HG02759 (cell line): ENCODE results near the gene KIF26A.

ENCODE experiments used
- ATAC-seq: cut with Tn5 transposase; IDR thresholded peaks from one replicate; pipeline ENCODE4 v1.9.1; 2021; ENCODE audit warnings: mild to moderate bottlenecking, moderate library complexity; ENCODE audit not compliant: unreplicated experiment

The KIF26A gene

GRCh38 chr14:104155513-104155912 is 17.1 kb downstream of the KIF26A start:
- no peak for ATAC-seq

- ATAC-seq = no peak
Observed at GRCh38 chr14:104156142-104156541, 17.8 kb downstream of the KIF26A start.

- ATAC-seq = no peak
Observed at GRCh38 chr14:104157016-104157928, 18.9 kb downstream of the KIF26A start.

- no peak for ATAC-seq
Observed at GRCh38 chr14:104158827-104159798, 20.7 kb downstream of the KIF26A start.

- ATAC-seq = no peak
Observed at GRCh38 chr14:104159990-104160389, 21.6 kb downstream of the KIF26A start.

GRCh38 chr14:104161602-104162367 is 23.4 kb downstream of the KIF26A start:
- ATAC-seq = no peak

- no peak for ATAC-seq
Observed at GRCh38 chr14:104162495-104162894, 24.1 kb downstream of the KIF26A start.

- ATAC-seq = no peak
Observed at GRCh38 chr14:104163541-104163940, 25.2 kb downstream of the KIF26A start.

- ATAC-seq = no peak
Observed at GRCh38 chr14:104164041-104164440, 25.7 kb downstream of the KIF26A start.

- no peak for ATAC-seq
Observed at GRCh38 chr14:104164512-104164911, 26.1 kb downstream of the KIF26A start.

- ATAC-seq = no peak
Observed at GRCh38 chr14:104166698-104167097, 28.3 kb downstream of the KIF26A start.

GRCh38 chr14:104168603-104169002 is 30.2 kb downstream of the KIF26A start:
- ATAC-seq = no peak

- ATAC-seq = no peak
Observed at GRCh38 chr14:104169005-104169698, 30.8 kb downstream of the KIF26A start.

- no peak for ATAC-seq
Observed at GRCh38 chr14:104169699-104170479, 31.5 kb downstream of the KIF26A start.

- no peak for ATAC-seq
Observed at GRCh38 chr14:104171029-104171697, 32.8 kb downstream of the KIF26A start.

GRCh38 chr14:104171895-104172294 is 33.5 kb downstream of the KIF26A start:
- no peak for ATAC-seq

- ATAC-seq = no peak
Observed at GRCh38 chr14:104172349-104172748, 34.0 kb downstream of the KIF26A start.

- ATAC-seq = no peak
Observed at GRCh38 chr14:104172880-104173279, 34.5 kb downstream of the KIF26A start.

GRCh38 chr14:104174051-104174450 is 35.7 kb downstream of the KIF26A start:
- ATAC-seq = no peak
